Esophagus muscularis mucosa (tissue), 4 donors: ENCODE measurements around the gene RNGTT. TPM values are rescaled to one million over a fixed set of nuclear protein-coding genes. Genes with fewer than 3 reads are reported as not detected.

Experiments used
- DNase-seq: peaks from one replicate; pipeline ENCODE4 v3.0.0-alpha.2; 2017; ENCODE audit errors: extremely low spot score
- H3K27ac ChIP-seq, 4 donors: fragments of 200-600 bp; sonication (generic); replicated peaks in 1 of 4; 1 replicate in 3 of 4; 2 replicates in 1 of 4; pipeline ENCODE4 v1.5.1; 2016 to 2019; ENCODE audit warnings: mild to moderate bottlenecking in 1 of 4
- H3K27me3 ChIP-seq, 4 donors: fragments of 200-600 bp; sonication (generic); one replicate each; pipeline versions ENCODE4 v1.5.1 to v1.6.0; 2016 to 2019
- H3K36me3 ChIP-seq, 4 donors: fragments of 200-600 bp; sonication (generic); one replicate each; pipeline ENCODE4 v1.5.1; 2016 to 2019
- H3K4me1 ChIP-seq, 4 donors: fragments of 200-600 bp; sonication (generic); one replicate each; pipeline ENCODE4 v1.5.1; 2016 to 2019
- H3K4me3 ChIP-seq, 4 donors: fragments of 200-600 bp; sonication (generic); 1 replicate in 2 of 4; 2 replicates in 2 of 4; pipeline ENCODE4 v1.5.1; 2016 to 2019; ENCODE audit warnings: mild to moderate bottlenecking in 4 of 4, moderate library complexity in 1 of 4
- H3K9me3 ChIP-seq, 4 donors: fragments of 200-600 bp; sonication (generic); 1 replicate in 3 of 4; 2 replicates in 1 of 4; pipeline ENCODE4 v1.5.1; 2016 to 2019
- EP300 ChIP-seq: sonication (generic); formaldehyde crosslinking; IDR thresholded peaks from one replicate; pipeline ENCODE4 v1.6.1; 2017; ENCODE audit warnings: antibody characterized with exemption
- POLR2A ChIP-seq: fragments of 450-650 bp; IDR thresholded peaks from one replicate; pipeline ENCODE4 v1.6.1; 2017; ENCODE audit warnings: antibody characterized with exemption, moderate library complexity, mild to moderate bottlenecking, low read depth
- POLR2AphosphoS5 ChIP-seq, 2 donors: sonication (generic); formaldehyde crosslinking; IDR thresholded peaks; one replicate each; pipeline ENCODE4 v1.6.1; 2017; ENCODE audit warnings: antibody characterized with exemption in 2 of 2
- WGBS: methylation state at CpG from one replicate; pipeline ENCODE4 v1.1.5; 2018; 5-methylcytosine and 5-hydroxymethylcytosine counted together
- intact Hi-C: fragments of 100-400 bp; cut with DNase I; formaldehyde crosslinking; loops from one replicate; pipeline ENCODE4 v1.15.1; 2023
- total RNA-seq, 4 donors: library from RNA; depleted of rRNA; stranded (reverse); fragments of >200 nt; gene quantifications; one replicate each; pipeline versions ENCODE4 v1.1.0 to v1.2.1, GENCODE V29; 2016
- TF ChIP-seq, protein P1 (sequence below), 3 experiments: fragments of 200-600 bp in 2 of 3; fragments of 450-650 bp in 1 of 3; sonication (generic) in 2 of 3; IDR thresholded peaks; one replicate each; pipeline ENCODE4 v1.5.1; 2017 to 2019; ENCODE audit warnings: antibody characterized with exemption in 3 of 3, mild to moderate bottlenecking in 2 of 3, moderate library complexity in 1 of 3

Gene RNGTT
- total RNA-seq, 4 donors from 2014 or later, result 10.7 to 13.9 (median 12.0) TPM

DNA sequence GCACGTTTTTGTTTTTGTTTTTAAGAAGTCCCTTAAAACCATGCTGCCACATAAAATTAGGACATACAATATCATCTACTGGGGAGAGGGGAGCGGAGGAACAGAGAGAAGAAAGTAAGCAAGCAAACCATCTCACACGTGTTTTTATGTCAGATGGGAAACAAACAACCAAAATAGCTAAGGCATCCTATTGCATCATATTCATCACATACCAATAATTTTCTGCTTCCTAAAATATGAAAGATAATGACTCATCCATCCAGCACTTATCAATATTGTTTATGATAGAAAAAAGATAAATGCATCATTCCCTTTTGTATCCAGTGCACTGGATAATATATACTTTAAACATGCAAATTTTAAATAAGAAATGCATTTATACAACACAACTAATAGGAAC lies 329.6 kb downstream of the RNGTT start:
- Histone ChIP-seq H3K27me3 (no peaks in the 10 kb centered on the region), H3K4me1 (no peaks in the 10 kb centered on the region), H3K4me3 (no peak overlapping the region), H3K27ac (no peak overlapping the region), H3K36me3 (no peaks in the 10 kb centered on the region), H3K9me3 (no peaks in the 10 kb centered on the region)
- intact Hi-C loops, result no loop called here
- TF ChIP-seq, protein P1, sequence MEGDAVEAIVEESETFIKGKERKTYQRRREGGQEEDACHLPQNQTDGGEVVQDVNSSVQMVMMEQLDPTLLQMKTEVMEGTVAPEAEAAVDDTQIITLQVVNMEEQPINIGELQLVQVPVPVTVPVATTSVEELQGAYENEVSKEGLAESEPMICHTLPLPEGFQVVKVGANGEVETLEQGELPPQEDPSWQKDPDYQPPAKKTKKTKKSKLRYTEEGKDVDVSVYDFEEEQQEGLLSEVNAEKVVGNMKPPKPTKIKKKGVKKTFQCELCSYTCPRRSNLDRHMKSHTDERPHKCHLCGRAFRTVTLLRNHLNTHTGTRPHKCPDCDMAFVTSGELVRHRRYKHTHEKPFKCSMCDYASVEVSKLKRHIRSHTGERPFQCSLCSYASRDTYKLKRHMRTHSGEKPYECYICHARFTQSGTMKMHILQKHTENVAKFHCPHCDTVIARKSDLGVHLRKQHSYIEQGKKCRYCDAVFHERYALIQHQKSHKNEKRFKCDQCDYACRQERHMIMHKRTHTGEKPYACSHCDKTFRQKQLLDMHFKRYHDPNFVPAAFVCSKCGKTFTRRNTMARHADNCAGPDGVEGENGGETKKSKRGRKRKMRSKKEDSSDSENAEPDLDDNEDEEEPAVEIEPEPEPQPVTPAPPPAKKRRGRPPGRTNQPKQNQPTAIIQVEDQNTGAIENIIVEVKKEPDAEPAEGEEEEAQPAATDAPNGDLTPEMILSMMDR (IDR thresholded peaks at IDR 0.05), result no peak
- no peak for TF ChIP-seq POLR2A
- TF ChIP-seq POLR2AphosphoS5 (IDR thresholded peaks at IDR 0.05), result no peak
- TF ChIP-seq EP300, result no peak
- no peak for DNase-seq
- WGBS, result 88% methylated on average over 3 of the region's 3 CpGs

DNA sequence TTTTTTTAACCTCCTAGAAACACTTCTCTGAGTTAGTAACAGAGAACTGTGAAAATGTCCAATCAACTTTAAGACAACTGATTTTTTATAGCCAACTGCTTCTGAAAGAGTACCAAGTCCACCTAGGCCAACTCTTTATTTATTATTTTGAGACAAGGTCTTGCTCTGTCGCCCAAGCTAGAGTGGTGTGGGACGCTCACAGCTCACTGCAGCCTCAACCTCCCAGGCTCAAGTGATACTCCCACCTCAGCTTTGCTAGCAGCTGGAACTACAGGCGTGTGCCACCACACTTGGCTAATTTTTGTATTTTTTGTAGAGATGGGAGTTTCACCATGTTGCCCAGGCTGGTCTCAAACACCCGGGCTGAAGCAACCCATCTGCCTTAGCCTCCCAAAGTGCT lies 331.6 kb downstream of the RNGTT start:
- no peaks in the 10 kb centered on the region for H3K4me1 ChIP-seq
- 99% methylated on average over 4 of the region's 4 CpGs for WGBS
- no peak overlapping the region for H3K4me3 ChIP-seq
- intact Hi-C loops, result no loop called here
- no peaks in the 10 kb centered on the region for H3K36me3 ChIP-seq
- TF ChIP-seq EP300, result no peak
- TF ChIP-seq POLR2A, result no peak
- TF ChIP-seq POLR2AphosphoS5 (IDR thresholded peaks at IDR 0.05), result no peak
- TF ChIP-seq, protein P1 (IDR thresholded peaks at IDR 0.05), result no peak
- no peaks in the 10 kb centered on the region for H3K9me3 ChIP-seq
- no peak for DNase-seq
- no peak overlapping the region for H3K27ac ChIP-seq
- no peaks in the 10 kb centered on the region for H3K27me3 ChIP-seq

DNA sequence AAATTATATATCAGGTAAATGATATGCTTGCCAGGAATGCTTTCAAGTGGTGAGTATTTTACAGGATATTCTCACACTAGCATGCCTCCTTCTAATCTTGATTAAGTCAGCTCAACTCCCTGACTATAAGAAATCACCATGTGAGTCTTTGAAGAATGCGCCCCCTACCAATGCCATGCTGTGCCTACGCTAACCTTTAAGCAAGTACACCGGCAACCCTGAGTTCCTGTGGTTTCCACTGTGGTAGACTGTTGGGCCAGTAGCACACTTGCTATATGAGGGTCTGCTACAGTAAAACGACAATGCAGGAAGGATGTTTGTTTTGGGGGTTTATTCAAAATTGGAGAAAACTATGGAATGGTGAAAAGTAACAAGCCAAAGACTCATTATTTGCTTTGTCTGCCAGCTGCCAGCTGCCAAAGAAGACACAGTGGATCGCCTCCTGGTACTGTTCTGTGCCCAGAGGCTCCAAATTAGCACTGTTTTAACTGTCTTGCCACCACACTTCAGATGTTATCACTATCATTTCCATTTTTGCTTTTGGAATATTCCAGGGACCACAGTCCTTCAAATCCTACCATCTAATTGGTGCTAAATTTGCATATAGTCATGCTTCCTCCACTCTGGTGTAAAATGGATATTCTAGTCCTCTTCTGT lies 333.5 kb downstream of the RNGTT start:
- Histone ChIP-seq H3K27me3 (no peaks in the 10 kb centered on the region), H3K36me3 (no peaks in the 10 kb centered on the region), H3K9me3 (no peaks in the 10 kb centered on the region), H3K4me1 (no peaks in the 10 kb centered on the region), H3K27ac (no peak overlapping the region), H3K4me3 (no peak overlapping the region)
- 86% methylated on average over 5 of the region's 5 CpGs for WGBS
- DNase-seq, result no peak
- intact Hi-C loops, result no loop called here
- TF ChIP-seq POLR2AphosphoS5 (IDR thresholded peaks at IDR 0.05) (no peak), POLR2A (no peak), EP300 (no peak)
- TF ChIP-seq, protein P1 (IDR thresholded peaks at IDR 0.05), result no peak

DNA sequence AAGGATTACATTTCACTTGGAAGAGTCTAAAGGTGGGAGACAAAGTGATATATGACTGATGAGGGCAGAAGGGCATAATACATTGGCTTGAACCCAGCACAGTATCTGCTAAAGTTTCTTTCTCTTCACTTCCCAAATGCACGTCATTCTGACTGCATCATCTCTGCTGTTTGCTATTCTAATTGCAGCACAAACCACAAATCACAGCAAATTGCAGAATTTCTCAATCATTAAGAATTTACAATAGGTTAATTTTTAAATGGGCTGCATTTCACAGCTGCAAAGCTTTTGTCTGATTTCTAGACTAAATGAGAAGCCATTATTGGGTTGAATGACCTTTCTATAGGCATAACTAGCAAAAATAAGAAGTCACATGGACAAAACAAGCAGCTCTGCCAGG lies 337.0 kb downstream of the RNGTT start:
- Histone ChIP-seq H3K9me3 (no peaks in the 10 kb centered on the region), H3K27me3 (no peaks in the 10 kb centered on the region), H3K4me3 (no peak overlapping the region), H3K36me3 (no peaks in the 10 kb centered on the region), H3K4me1 (no peaks in the 10 kb centered on the region), H3K27ac (no peak overlapping the region)
- TF ChIP-seq POLR2A (no peak), POLR2AphosphoS5 (IDR thresholded peaks at IDR 0.05) (no peak), EP300 (no peak)
- TF ChIP-seq, protein P1 (IDR thresholded peaks at IDR 0.05), result no peak
- intact Hi-C loops, result no loop called here
- WGBS, result 71% methylated on average over 1 of the region's 1 CpG
- DNase-seq, result no peak

DNA sequence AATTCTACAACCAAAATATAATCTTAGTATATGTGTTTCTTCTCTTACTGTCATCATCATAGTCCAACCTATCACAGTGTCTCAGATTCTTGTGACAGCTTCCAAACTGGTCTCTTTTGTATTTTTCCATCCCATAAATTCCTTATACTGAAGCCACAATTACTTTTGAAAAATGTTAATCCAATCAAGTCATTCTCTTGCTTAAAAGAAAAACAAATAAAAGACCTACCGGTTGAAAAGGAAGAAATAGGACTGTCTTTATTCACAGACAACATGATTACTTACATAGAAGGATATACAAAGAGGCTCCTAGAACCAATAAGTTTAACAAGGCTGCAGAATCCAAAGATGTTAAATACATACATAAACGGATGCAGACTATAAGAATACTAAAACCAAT lies 339.9 kb downstream of the RNGTT start:
- H3K9me3 ChIP-seq, result no peaks in the 10 kb centered on the region
- 89% methylated on average over 2 of the region's 2 CpGs for WGBS
- H3K4me3 ChIP-seq, result no peak overlapping the region
- DNase-seq, result no peak
- no peaks in the 10 kb centered on the region for H3K36me3 ChIP-seq
- no peaks in the 10 kb centered on the region for H3K4me1 ChIP-seq
- H3K27me3 ChIP-seq, result no peaks in the 10 kb centered on the region
- TF ChIP-seq, protein P1 (IDR thresholded peaks at IDR 0.05), result no peak
- no peak for TF ChIP-seq EP300
- no peak for TF ChIP-seq POLR2AphosphoS5 (IDR thresholded peaks at IDR 0.05)
- no peak for TF ChIP-seq POLR2A
- H3K27ac ChIP-seq, result no peak overlapping the region
- intact Hi-C loops, result no loop called here
